Activated CD4-positive, alpha-beta T cell treated with anti-CD3 and anti-CD28 coated beads, Interleukin-2, amount 10 ng/mL, durations not matched to agents 24 days and 14 days (primary cell): Measurements from ENCODE around the gene R3HDM2. TPM values are rescaled to one million over a fixed set of nuclear protein-coding genes. Genes with fewer than 3 reads are reported as not detected.

Experiments used
- DNase-seq: peaks from one replicate; pipeline ENCODE4 v3.0.0; 2022
- H3K27ac Mint-ChIP-seq: one replicate; pipeline ENCODE4 v1.8.0; 2022; ENCODE audit warnings: mild to moderate bottlenecking, mixed read lengths
- H3K27me3 Mint-ChIP-seq: one replicate; pipeline ENCODE4 v1.8.0; 2022; ENCODE audit warnings: mixed read lengths
- H3K36me3 Mint-ChIP-seq: one replicate; pipeline ENCODE4 v1.8.0; 2022; ENCODE audit warnings: low read depth, mild to moderate bottlenecking, mixed read lengths
- H3K4me1 Mint-ChIP-seq: one replicate; pipeline ENCODE4 v1.8.0; 2021; ENCODE audit warnings: mixed read lengths
- H3K4me3 Mint-ChIP-seq: one replicate; pipeline ENCODE4 v1.8.0; 2022; ENCODE audit warnings: mild to moderate bottlenecking, moderate library complexity, mixed read lengths
- H3K9me3 Mint-ChIP-seq: one replicate; pipeline ENCODE4 v1.8.0; 2021; ENCODE audit warnings: mixed read lengths
- intact Hi-C: fragments of 100-400 bp; cut with micrococcal nuclease; formaldehyde crosslinking; loops from one replicate; pipeline ENCODE4 v1.15.1; 2023
- total RNA-seq: library from RNA; stranded (reverse); gene quantifications from 2 replicates; pipeline ENCODE4 v1.2.3, GENCODE V29; 2022

The R3HDM2 gene
- total RNA-seq, 1 donor from 2014 or later = 45.8 TPM

DNA sequence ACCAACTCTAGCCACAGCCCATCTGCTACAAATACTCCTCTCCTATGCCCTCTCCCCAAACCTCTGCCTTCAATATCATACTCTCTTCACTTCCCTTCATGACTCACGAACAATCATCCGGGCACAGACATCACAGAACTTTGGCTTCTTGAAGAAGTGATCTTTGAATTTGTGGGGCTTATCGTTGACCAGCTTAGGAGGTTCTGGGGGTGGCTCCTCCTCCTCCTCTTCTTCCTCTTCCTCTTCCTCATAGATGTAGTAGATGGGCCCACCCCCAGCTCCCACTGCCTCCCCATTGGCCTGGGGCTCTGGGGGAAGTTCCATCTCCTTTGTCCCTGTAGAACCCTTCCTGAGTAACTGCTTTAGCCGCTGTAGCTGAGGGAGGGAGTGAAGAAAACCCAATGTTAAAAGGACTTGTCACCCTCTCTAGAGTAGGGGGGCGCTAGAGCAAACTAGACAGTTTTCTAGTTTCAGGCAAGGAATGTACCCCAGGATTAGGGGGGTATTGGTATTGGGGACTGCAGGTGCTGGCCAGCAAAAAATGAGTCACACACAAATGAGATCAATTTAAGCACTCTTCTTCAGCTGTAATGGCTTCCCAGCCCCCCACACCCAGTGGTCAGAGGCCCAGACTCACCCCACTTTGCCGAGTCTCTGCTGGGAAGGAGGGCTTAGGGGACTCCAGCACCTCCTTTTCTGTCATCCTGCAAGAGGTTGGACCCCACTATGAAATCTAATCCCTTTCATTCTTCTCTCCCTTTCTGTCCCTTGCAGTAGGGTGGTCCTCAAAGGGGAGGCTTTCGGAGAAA lies 181.7 kb downstream of the R3HDM2 start:
- Mint-ChIP-seq H3K27ac (peak overlapping the region; percentile 22), H3K36me3 (peaks cover 3% of the 10 kb centered on the region), H3K27me3 (no peaks in the 10 kb centered on the region), H3K4me1 (peaks cover 6% of the 10 kb centered on the region), H3K9me3 (no peaks in the 10 kb centered on the region), H3K4me3 (peak overlapping the region; percentile 20)
- intact Hi-C loops = loop anchor here (10.0 kb wide), 1 partner anchor 614 kb away; the partner anchor contains the start of gene BAZ2A
- DNase-seq = no peak

DNA sequence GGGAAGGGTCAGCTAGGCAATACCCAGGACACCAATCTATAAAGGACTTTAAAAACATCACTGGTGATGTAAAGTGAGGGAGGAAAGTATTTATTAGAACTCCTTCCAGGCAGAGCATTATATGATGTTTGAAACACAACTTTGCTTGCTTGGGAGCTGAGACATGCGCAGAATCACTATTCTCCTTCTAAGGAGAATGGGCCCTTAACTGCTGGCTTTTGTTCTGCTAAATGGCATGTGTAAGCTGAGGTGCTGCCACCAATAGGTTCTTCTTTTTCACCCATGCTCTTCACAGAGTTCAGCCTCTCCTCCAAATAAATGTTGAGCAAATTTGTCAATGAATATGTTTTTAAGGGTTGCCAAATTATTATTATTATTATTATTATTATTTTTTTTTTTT lies 183.8 kb downstream of the R3HDM2 start:
- Mint-ChIP-seq H3K36me3 (peaks cover 3% of the 10 kb centered on the region), H3K4me3 (no peak overlapping the region), H3K4me1 (peaks cover 18% of the 10 kb centered on the region), H3K27ac (no peak overlapping the region), H3K27me3 (peaks cover 5% of the 10 kb centered on the region), H3K9me3 (no peaks in the 10 kb centered on the region)
- intact Hi-C loops = loop anchor here (10.0 kb wide), 1 partner anchor 612 kb away; the partner anchor contains the start of gene BAZ2A
- no peak for DNase-seq

DNA sequence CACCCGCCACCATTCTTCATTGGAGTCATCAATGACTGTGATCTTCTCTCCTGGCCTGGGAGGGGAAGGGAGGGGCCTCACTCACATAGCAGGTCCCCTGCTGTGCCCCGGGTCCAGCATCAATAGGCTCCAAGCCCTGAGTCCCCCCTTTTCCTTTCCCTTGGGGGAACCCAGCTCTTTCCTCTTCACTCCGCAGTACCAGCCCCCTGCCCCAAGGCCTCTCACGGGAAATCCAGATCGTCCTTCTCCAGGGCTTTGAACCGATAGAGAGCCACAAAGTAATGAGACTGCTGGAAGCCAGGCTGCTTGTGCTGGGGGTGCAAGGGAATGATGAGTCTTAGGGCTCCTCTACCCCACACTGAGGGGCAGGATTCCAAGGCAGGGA lies 186.5 kb downstream of the R3HDM2 start:
- Mint-ChIP-seq H3K36me3 (peaks cover 3% of the 10 kb centered on the region), H3K4me1 (peaks cover 37% of the 10 kb centered on the region), H3K9me3 (no peaks in the 10 kb centered on the region), H3K27ac (peak overlapping the region; percentile 40), H3K4me3 (peak overlapping the region; percentile 81), H3K27me3 (peaks cover 23% of the 10 kb centered on the region)
- no peak for DNase-seq
- intact Hi-C loops = loop anchor here (10.0 kb wide), 1 partner anchor 610 kb away; the partner anchor contains the start of gene BAZ2A

GRCh38 chr12:57243521-57244311 lies 187.1 kb downstream of the R3HDM2 start:
- Mint-ChIP-seq H3K36me3 (peaks cover 3% of the 10 kb centered on the region), H3K4me3 (peak overlapping the region; percentile 81), H3K27me3 (peaks cover 26% of the 10 kb centered on the region), H3K4me1 (peaks cover 37% of the 10 kb centered on the region), H3K27ac (peak overlapping the region; percentile 40), H3K9me3 (no peaks in the 10 kb centered on the region)
- intact Hi-C loops = loop anchor here (1.0 to 10.0 kb wide), 2 partner anchors 29 to 609 kb away; partner anchors contain the start of gene BAZ2A
- DNase-seq = peak; percentile 95

DNA sequence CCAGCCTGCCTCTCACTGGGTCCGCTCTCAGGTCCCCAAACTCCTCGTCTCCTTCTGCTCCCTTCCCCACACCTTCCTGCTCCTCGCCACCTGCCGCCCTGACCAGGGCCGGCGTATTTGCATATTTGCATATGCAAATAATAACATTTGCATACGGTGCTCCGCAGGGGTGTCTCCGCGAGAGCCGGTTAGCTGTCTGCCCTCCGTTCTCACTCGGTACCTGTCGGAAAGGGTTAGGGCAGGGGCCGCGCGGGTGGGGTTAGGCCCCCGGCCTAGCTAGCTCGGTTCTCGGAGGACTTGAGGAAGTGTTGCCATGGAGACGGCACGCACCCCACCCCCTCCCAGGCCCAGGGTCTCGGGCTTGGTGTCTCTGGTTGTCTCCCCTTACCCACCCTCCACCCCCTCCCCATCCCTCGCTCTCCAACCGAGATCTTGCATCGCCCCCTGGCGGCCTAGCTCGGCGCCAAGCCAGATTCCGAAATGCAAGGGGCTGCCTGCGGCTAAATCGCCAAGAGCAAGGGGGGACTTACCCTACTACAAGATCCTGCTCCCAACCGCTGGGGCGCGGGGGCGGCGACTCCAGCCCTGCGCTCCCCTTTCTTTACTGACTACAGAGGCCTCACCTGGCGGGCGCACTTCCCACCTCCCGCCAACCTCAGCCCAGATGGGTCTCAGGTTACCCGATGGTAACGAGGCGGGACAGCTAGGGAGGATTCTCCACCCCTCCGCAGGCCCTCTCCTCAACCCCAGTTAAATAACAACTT lies 188.0 kb downstream of the R3HDM2 start:
- intact Hi-C loops = loop anchor here (1.0 to 10.0 kb wide), 2 partner anchors 29 to 608 kb away; partner anchors contain the start of gene BAZ2A
- peak; percentile 92 for DNase-seq
- Mint-ChIP-seq H3K4me1 (peaks cover 41% of the 10 kb centered on the region), H3K27ac (no peak overlapping the region), H3K9me3 (no peaks in the 10 kb centered on the region), H3K27me3 (peaks cover 27% of the 10 kb centered on the region), H3K36me3 (peaks cover 3% of the 10 kb centered on the region), H3K4me3 (peak overlapping the region; percentile 81)

DNA sequence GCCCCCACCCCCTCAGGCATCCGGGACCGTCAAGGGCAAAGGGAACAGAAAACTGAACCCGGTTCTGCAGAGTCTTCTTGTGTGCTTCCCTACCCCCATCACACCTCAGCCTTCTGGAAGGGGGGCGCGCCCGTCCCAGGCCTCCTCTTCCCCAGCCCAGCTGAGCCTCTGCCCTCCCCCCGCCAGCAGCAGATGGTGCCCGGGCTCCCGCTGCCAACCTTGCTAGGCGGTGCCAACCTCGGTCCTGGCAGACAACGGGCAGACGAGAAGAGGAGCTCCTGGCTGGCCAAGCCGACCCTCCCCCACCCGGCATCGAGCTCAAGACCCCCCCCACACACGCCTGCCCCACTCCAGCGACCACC lies 188.5 kb downstream of the R3HDM2 start:
- H3K4me3 Mint-ChIP-seq = peak overlapping the region; percentile 81
- intact Hi-C loops = loop anchor here (10.0 kb wide), 1 partner anchor 608 kb away; the partner anchor contains the start of gene BAZ2A
- H3K27ac Mint-ChIP-seq = no peak overlapping the region
- no peaks in the 10 kb centered on the region for H3K9me3 Mint-ChIP-seq
- peaks cover 31% of the 10 kb centered on the region for H3K27me3 Mint-ChIP-seq
- peaks cover 47% of the 10 kb centered on the region for H3K4me1 Mint-ChIP-seq
- H3K36me3 Mint-ChIP-seq = peaks cover 3% of the 10 kb centered on the region
- no peak for DNase-seq

DNA sequence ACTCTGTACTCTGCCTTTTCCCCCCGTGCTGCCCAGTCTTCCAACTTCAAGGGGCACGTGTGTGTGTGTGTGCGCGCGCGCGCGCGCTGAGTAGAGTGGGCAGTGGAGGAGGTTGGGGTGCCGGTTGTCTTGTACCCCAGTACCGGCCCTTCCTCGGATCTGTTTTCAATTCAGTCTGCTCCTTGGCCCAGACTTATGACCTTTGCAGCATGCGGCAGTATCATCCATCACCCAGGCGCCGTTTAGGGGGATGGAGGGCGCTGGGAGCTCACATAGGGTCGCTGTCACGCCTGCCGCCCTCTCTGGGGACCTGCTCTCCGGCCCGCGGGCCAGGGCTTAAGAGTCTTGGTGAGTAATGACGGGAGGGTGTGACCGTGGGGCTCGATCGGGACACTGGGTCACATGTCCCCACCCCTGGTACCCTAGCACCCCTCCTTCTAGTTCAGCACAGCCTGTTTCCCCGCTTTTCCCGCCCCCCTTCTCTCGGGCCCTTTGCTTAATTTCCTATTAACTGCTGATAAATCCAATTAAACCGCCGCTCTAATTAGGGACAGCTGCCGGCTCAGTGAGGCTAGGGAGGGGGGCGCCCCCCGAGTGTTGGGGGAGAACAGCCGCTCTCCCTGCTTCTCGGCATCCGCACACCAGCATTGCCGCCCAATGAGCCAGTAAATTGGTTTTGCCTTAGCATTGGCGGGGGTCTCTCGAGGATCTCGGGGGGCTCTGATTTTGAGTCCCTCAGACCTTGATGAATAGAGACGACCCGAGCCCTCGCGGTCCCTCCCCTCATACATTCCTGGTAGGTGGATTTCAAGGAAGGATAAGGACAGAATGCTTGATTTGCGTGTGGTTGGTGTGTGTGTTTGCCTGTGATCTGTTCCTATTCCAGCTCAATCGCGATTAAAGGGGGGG lies 189.2 kb downstream of the R3HDM2 start:
- H3K4me3 Mint-ChIP-seq = peak overlapping the region; percentile 37

DNA sequence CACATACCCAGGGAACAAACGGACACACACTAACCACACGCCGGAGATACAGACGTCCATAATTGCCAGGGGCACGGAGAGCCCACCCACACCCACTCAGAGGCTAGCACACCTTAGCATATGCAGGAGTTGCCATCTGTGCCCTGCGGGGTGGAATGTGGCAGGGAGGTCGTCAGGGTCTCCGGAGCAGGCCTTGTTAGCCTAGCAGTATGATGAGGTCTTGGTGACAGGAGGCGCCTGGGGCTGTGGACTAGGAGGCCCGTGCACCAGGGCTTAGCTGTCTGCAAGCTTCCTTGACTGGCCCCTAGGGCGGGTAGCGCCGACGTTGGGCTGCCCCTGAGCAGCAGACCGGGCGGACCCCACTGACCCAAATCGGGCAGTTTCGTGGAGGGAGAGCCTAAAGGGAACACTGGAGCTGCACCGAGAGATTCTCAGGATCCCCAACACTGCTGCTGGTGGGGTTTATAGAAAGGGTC lies 189.9 kb downstream of the R3HDM2 start:
- Mint-ChIP-seq H3K9me3 (no peaks in the 10 kb centered on the region), H3K4me3 (peak overlapping the region; percentile 92), H3K36me3 (peaks cover 7% of the 10 kb centered on the region), H3K4me1 (peaks cover 56% of the 10 kb centered on the region), H3K27ac (peak overlapping the region; percentile 86), H3K27me3 (peaks cover 41% of the 10 kb centered on the region)
- peak; percentile 73 for DNase-seq
- intact Hi-C loops = loop anchor here (10.0 kb wide), 1 partner anchor 606 kb away; the partner anchor contains the start of gene BAZ2A

More for the DNA sequence above, 189.2 kb downstream of the R3HDM2 start:
- Mint-ChIP-seq H3K9me3 (no peaks in the 10 kb centered on the region), H3K4me1 (peaks cover 52% of the 10 kb centered on the region), H3K27me3 (peaks cover 38% of the 10 kb centered on the region), H3K27ac (peak overlapping the region; percentile 48), H3K36me3 (peaks cover 6% of the 10 kb centered on the region)
- intact Hi-C loops = loop anchor here (10.0 kb wide), 1 partner anchor 607 kb away; the partner anchor contains the start of gene BAZ2A
- no peak for DNase-seq

DNA sequence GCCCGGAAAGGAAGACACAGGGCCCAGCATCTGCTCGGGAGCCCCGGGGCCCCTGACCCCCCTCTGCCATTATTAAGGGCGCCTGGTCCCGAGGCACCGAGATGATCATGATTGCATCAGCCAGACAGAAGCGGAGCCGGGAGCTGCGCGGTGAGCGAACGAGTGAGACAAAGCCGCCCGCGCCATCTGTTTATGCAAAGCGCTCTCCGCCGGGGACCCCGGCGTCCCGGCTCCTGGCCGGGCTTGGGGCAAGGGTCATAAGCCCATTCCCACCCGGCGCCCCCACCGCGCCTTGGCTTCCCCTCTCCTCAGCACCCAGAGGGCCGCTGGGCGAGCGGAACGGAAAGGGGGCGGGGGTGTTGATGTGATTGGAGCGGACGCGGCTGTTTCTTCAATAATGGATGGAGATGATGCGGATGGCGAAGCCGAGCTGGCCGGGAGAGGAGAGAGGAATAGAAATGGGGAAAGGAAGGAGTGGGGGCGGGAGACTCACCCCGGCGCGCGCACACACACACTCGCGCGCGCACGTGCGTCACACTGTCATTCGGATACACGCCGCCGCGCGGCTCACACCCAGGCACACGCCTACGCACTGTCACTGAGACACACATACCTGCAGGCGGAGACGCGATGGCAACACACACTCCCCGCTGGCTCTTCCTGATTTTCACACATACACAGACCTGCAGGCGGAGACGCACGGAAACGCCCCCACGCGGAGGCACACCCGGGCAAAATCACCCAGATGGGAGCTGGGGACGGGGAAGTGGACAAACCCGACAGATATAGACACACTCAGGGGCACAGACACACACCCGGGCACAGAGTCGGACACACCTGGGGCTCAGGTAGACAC lies 190.5 kb downstream of the R3HDM2 start:
- intact Hi-C loops = loop anchor here (10.0 kb wide), 1 partner anchor 605 kb away; the partner anchor contains the start of gene BAZ2A
- peaks cover 10% of the 10 kb centered on the region for H3K36me3 Mint-ChIP-seq
- DNase-seq = peak; percentile 91
- H3K4me1 Mint-ChIP-seq = peaks cover 59% of the 10 kb centered on the region
- H3K4me3 Mint-ChIP-seq = peak overlapping the region; percentile 92
- peaks cover 41% of the 10 kb centered on the region for H3K27me3 Mint-ChIP-seq
- peak overlapping the region; percentile 91 for H3K27ac Mint-ChIP-seq
- H3K9me3 Mint-ChIP-seq = no peaks in the 10 kb centered on the region

DNA sequence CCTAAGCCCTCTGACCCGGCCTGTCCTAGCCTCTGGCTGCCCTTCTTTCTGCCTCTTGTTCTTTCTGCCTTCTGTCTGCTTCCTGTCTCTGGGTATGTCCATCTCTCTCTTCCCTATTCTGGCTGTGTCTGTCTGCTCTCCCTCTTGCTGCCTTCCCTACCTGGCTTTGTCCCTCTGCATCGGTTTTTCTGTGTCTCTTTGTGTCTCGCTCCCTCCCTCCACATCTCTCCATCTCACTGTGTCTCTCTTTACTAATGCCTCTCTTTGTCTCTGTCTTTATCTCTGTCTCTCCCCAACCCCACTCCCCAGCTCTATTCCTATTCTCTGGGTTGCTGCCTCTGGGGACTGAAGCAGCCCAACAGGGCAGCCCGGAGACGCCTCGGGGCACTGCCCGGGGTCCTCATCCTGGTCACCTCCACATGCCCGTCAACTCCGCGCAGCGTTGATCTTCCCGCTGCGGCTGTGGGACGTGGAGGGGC lies 191.2 kb downstream of the R3HDM2 start:
- H3K36me3 Mint-ChIP-seq = peaks cover 12% of the 10 kb centered on the region
- DNase-seq = no peak
- intact Hi-C loops = loop anchor here (1.0 to 10.0 kb wide), 5 partner anchors 10 to 605 kb away; partner anchors contain the start of genes BAZ2A, R3HDM2 and SHMT2
- peaks cover 41% of the 10 kb centered on the region for H3K27me3 Mint-ChIP-seq
- H3K4me1 Mint-ChIP-seq = peaks cover 61% of the 10 kb centered on the region
- peak overlapping the region; percentile 92 for H3K4me3 Mint-ChIP-seq
- H3K9me3 Mint-ChIP-seq = no peaks in the 10 kb centered on the region
- H3K27ac Mint-ChIP-seq = peak overlapping the region; percentile 91

GRCh38 chr12:57238854-57239554 lies 191.8 kb downstream of the R3HDM2 start:
- peak overlapping the region; percentile 92 for H3K4me3 Mint-ChIP-seq
- peaks cover 19% of the 10 kb centered on the region for H3K36me3 Mint-ChIP-seq
- peak overlapping the region; percentile 91 for H3K27ac Mint-ChIP-seq
- peak; percentile 97 for DNase-seq
- intact Hi-C loops = loop anchor here (1.0 to 2.0 kb wide), 4 partner anchors 10 to 192 kb away; partner anchors contain the start of genes R3HDM2 and SHMT2
- H3K4me1 Mint-ChIP-seq = peaks cover 64% of the 10 kb centered on the region
- no peaks in the 10 kb centered on the region for H3K9me3 Mint-ChIP-seq
- H3K27me3 Mint-ChIP-seq = peaks cover 41% of the 10 kb centered on the region
